HEK293T (cell line): Measurements from ENCODE around the gene NEURL1.

Experiments used
- CTCF ChIA-PET: fragments of 350-600 bp; formaldehyde crosslinking; extraction: SDS; loops from one replicate; lab custom pipeline; 2021; ENCODE audit warnings: antibody characterized with exemption, inconsistent platforms; lab: Yijun Ruan, JAX
- POLR2A ChIA-PET: fragments of 350-600 bp; formaldehyde crosslinking; extraction: SDS; loops from one replicate; lab custom pipeline; 2020; ENCODE audit warnings: antibody characterized with exemption, inconsistent platforms; lab: Yijun Ruan, JAX
- DNase-seq: peaks from one replicate; pipeline ENCODE4 v3.0.0; 2012; ENCODE audit warnings: mixed read lengths; ENCODE audit errors: extremely low spot score
- ARNT ChIP-seq: fragments of 450-650 bp; IDR thresholded peaks from 2 replicates; pipeline ENCODE4 v1.6.1; 2017; ENCODE audit warnings: mild to moderate bottlenecking
- BHLHE40 ChIP-seq: fragments of 450-650 bp; IDR thresholded peaks from 2 replicates; pipeline ENCODE4 v1.6.1; 2016; ENCODE audit warnings: mild to moderate bottlenecking, moderate library complexity, borderline replicate concordance
- CTBP1 ChIP-seq: fragments of 450-650 bp; IDR thresholded peaks from 2 replicates; pipeline ENCODE4 v1.6.1; 2016; ENCODE audit warnings: borderline replicate concordance
- ELF4 ChIP-seq: fragments of 450-650 bp; IDR thresholded peaks from 2 replicates; pipeline ENCODE4 v1.6.1; 2017; ENCODE audit warnings: antibody characterized with exemption
- FOXA1 ChIP-seq: fragments of 450-650 bp; IDR thresholded peaks from 2 replicates; pipeline ENCODE4 v1.6.1; 2016; ENCODE audit warnings: mild to moderate bottlenecking
- FOXK2 ChIP-seq: fragments of 450-650 bp; IDR thresholded peaks from 2 replicates; pipeline ENCODE4 v1.6.1; 2016; ENCODE audit warnings: mild to moderate bottlenecking
- FOXM1 ChIP-seq: fragments of 450-650 bp; IDR thresholded peaks from 2 replicates; pipeline ENCODE4 v1.6.1; 2017; ENCODE audit warnings: mild to moderate bottlenecking, borderline replicate concordance
- HDGF ChIP-seq: fragments of 450-650 bp; IDR thresholded peaks from 2 replicates; pipeline ENCODE4 v1.6.1; 2017; ENCODE audit warnings: antibody characterized with exemption, borderline replicate concordance
- L3MBTL2 ChIP-seq: fragments of 450-650 bp; conservative IDR thresholded peaks from 2 replicates; pipeline ENCODE4 v1.6.1; 2016; ENCODE audit warnings: mild to moderate bottlenecking
- LEF1 ChIP-seq: fragments of 450-650 bp; IDR thresholded peaks from 2 replicates; pipeline ENCODE4 v1.6.1; 2017; ENCODE audit warnings: mild to moderate bottlenecking, borderline replicate concordance
- NFRKB ChIP-seq: fragments of 450-650 bp; IDR thresholded peaks from 2 replicates; pipeline ENCODE4 v1.6.1; 2016; ENCODE audit warnings: mild to moderate bottlenecking, moderate library complexity
- PKNOX1 ChIP-seq: fragments of 450-650 bp; IDR thresholded peaks from 2 replicates; pipeline ENCODE4 v1.6.1; 2016
- SP1 ChIP-seq: fragments of 450-650 bp; IDR thresholded peaks from 2 replicates; pipeline ENCODE4 v1.6.1; 2017
- SUZ12 ChIP-seq: fragments of 450-650 bp; IDR thresholded peaks from 2 replicates; pipeline ENCODE4 v1.6.1; 2016; ENCODE audit warnings: mild to moderate bottlenecking
- TARDBP ChIP-seq: fragments of 450-650 bp; IDR thresholded peaks from 2 replicates; pipeline ENCODE4 v1.6.1; 2016
- ZNF384 ChIP-seq: fragments of 450-650 bp; IDR thresholded peaks from 2 replicates; pipeline ENCODE4 v1.6.1; 2016

The NEURL1 gene

GRCh38 chr10:103504181-103504783 lies 10.8 kb downstream of the NEURL1 start:
- POLR2A ChIA-PET: no interaction called here
- no peak for DNase-seq
- CTCF ChIA-PET: interaction anchor here (0.9 to 1.5 kb wide), 3 partner anchors 8 to 60 kb away, joined by 3 to 4 read pairs (median 4); no protein-coding TSS in a partner anchor
- TF ChIP-seq HDGF (no peak), CTBP1 (0 out of 2 replicates have a peak, but pooled peaks have one; percentile 19), ELF4 (no peak), ZNF384 (no peak), TARDBP (no peak), PKNOX1 (peak; percentile 73), LEF1 (no peak), NFRKB (no peak), FOXK2 (no peak), SUZ12 (no peak), BHLHE40 (no peak), L3MBTL2 (peak; percentile 48; the same call in 1 of the 2 replicates), ARNT (no peak), FOXA1 (no peak)

- ChIA-PET POLR2A (no interaction called here), CTCF (no interaction called here)
- TF ChIP-seq SUZ12 (no peak), SP1 (no peak), CTBP1 (no peak), ZNF384 (no peak), HDGF (no peak), L3MBTL2 (no peak), TARDBP (no peak), BHLHE40 (no peak), FOXK2 (no peak), LEF1 (no peak), NFRKB (no peak), PKNOX1 (no peak), ARNT (no peak), FOXA1 (no peak), ELF4 (no peak)
- DNase-seq: no peak
Observed at GRCh38 chr10:103506061-103506460, 12.6 kb downstream of the NEURL1 start.

GRCh38 chr10:103507235-103508191 lies 14.0 kb downstream of the NEURL1 start:
- TF ChIP-seq ELF4: no peak
- TF ChIP-seq PKNOX1: peak; percentile 80
- peak; percentile 10 for DNase-seq
- ChIA-PET CTCF (interaction anchor here (0.7 kb wide), 1 partner anchor 22 kb away, joined by 5 read pairs; no protein-coding TSS in a partner anchor), POLR2A (no interaction called here)

GRCh38 chr10:103510046-103510685 lies 16.7 kb downstream of the NEURL1 start:
- CTCF ChIA-PET: no interaction called here

More at GRCh38 chr10:103510046-103510685, 16.7 kb downstream of the NEURL1 start:
- peak; percentile 3 for DNase-seq
- TF ChIP-seq ARNT (no peak), SP1 (no peak), FOXM1 (no peak), L3MBTL2 (no peak), ELF4 (no peak), NFRKB (no peak), HDGF (no peak), CTBP1 (no peak), BHLHE40 (no peak), FOXA1 (no peak), FOXK2 (no peak), PKNOX1 (no peak), TARDBP (no peak), ZNF384 (no peak), LEF1 (no peak), SUZ12 (no peak)
- POLR2A ChIA-PET: no interaction called here
